Aorta (tissue), 5 donors: ENCODE measurements around the gene MRPS2. TPM values are rescaled to one million over a fixed set of nuclear protein-coding genes. Genes with fewer than 3 reads are reported as not detected.
"Not testable (repeated sequence)": the region's sequence is repeated elsewhere in the genome, so short reads cannot be mapped to it uniquely, and the experiment has no call there.

Source experiments
- ATAC-seq: fragments of 200-7000 bp; cut with Tn5 transposase; one replicate; pipeline ENCODE4 v1.9.1; 2022; ENCODE audit warnings: moderate library complexity; ENCODE audit not compliant: low FRiP score
- DNase-seq, 2 donors: peaks; one replicate each; pipeline ENCODE4 v3.0.0-alpha.2; 2020
- H3K27ac ChIP-seq, 2 donors: one replicate each; pipeline ENCODE4 v1.5.1; 2013; ENCODE audit warnings: low read length in 2 of 2, mild to moderate bottlenecking in 2 of 2, moderate library complexity in 2 of 2, control low read depth in 1 of 2, inconsistent platforms in 1 of 2, low read depth in 1 of 2
- H3K27me3 ChIP-seq, 2 donors: one replicate each; pipeline ENCODE4 v1.6.1; 2013; ENCODE audit warnings: control low read depth in 1 of 2, low read length in 1 of 2, mild to moderate bottlenecking in 1 of 2, moderate library complexity in 1 of 2; ENCODE audit not compliant: insufficient read depth in 2 of 2, control insufficient read depth in 1 of 2
- H3K36me3 ChIP-seq, 2 donors: one replicate each; pipeline ENCODE4 v1.6.1; 2013; ENCODE audit warnings: control low read depth in 1 of 2, low read length in 1 of 2, mild to moderate bottlenecking in 1 of 2; ENCODE audit not compliant: insufficient read depth in 2 of 2, control insufficient read depth in 1 of 2
- H3K4me1 ChIP-seq, 2 donors: one replicate each; pipeline ENCODE4 v1.6.1; 2013; ENCODE audit warnings: low read length in 2 of 2, control low read depth in 1 of 2, mild to moderate bottlenecking in 1 of 2, moderate library complexity in 1 of 2; ENCODE audit not compliant: insufficient read depth in 2 of 2, control insufficient read depth in 1 of 2
- H3K4me3 ChIP-seq, 2 donors: one replicate each; pipeline ENCODE4 v1.5.1; 2013; ENCODE audit warnings: low read length in 2 of 2, control low read depth in 1 of 2, mild to moderate bottlenecking in 1 of 2
- H3K9me3 ChIP-seq: one replicate; pipeline ENCODE4 v1.6.1; 2013; ENCODE audit warnings: mild to moderate bottlenecking, low read length; ENCODE audit not compliant: control insufficient read depth
- WGBS, 2 donors: extraction: QIAGEN DNeasy Blood & Tissue Kit; methylation state at CpG; one replicate each; pipeline ENCODE4 v1.1.7; 2013; 5-methylcytosine and 5-hydroxymethylcytosine counted together
- intact Hi-C, 2 donors: fragments of 100-400 bp; cut with DNase I; formaldehyde crosslinking; loops; one replicate each; pipeline versions ENCODE4 v1.14.2 to v1.15.0; 2022
- polyA plus RNA-seq, 2 donors: library from polyadenylated mRNA; stranded (reverse); fragments of 200-250 nt; gene quantifications; one replicate each; pipeline ENCODE4 v1.2.3, GENCODE V29; 2013
- total RNA-seq, 2 donors: library from RNA; stranded (reverse); fragmentation: NEBNext Ultra II Directional; extraction: Animal tissue kit (Norgen Biotek cat#: 25700); gene quantifications; one replicate each; pipeline ENCODE4 v1.2.1, GENCODE V29; 2021
- donor health status: healthy with polysubstance abuse.
- donor health status: Bipolar disorder and iron deficiency.
- donor health status: DM: no; HTN: no; CAD: no.
- donor health status: DM: no; HTN: no; CAD: no.
- donor health status: DM: yes; HTN: yes; CAD: no.

The MRPS2 gene
- total and polyA plus RNA-seq, 4 donors, result 15.5 to 30.5 (median 18.3) TPM

- Histone ChIP-seq H3K9me3 (no peaks in the 10 kb centered on the region), H3K4me1 (no peaks in the 10 kb centered on the region), H3K4me3 (no peak overlapping the region), H3K27ac (no peak overlapping the region), H3K36me3 (no peaks in the 10 kb centered on the region), H3K27me3 (no peaks in the 10 kb centered on the region)
- DNase-seq (peak in 1 of 2 donors; percentile 59), ATAC-seq (no peak)
- 36 to 43% methylated on average over 17 of the region's 17 CpGs for WGBS, 2 donors
- intact Hi-C loops, result no loop called here
These were observed 22.4 kb downstream of the MRPS2 start for GRCh38 chr9:135522931-135523330.

GRCh38 chr9:135523521-135524129 lies 23.1 kb downstream of the MRPS2 start:
- DNase-seq (no peak), ATAC-seq (no peak)

DNA sequence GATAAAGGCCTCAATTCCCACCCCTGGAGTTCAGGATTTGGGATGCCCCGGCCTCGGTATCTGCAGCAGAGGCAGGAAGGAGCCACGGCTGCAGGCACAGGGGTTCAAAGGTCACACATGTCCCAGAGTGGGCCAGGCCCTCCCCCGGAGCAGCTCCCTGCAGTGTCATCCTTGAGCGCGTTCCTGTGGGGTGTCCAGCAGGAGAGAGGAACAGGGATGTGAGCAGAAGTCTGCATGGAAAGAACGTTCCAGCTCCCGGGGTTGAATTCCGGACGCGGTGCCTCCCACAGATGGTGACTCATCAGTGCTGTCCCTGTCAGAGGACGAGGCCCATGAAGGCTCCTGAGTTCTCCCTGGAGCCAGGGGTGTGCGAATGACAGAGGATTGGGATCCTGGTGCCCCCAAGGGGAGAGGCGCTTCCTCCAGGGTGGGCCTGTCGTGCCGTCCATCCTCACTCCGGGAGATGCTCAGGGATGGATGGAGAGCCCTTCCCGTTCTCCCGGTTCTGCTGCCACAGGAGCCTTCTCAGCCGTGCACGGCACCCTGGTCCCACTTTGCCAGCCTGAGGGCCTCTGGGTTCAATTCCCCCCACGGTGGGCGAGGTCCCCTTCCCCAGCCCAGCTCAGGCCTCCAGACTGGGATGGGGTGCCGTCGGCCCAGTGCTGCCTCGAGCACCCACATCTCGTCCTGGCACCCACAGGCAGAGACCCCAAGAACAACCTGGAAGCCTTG lies 23.8 kb downstream of the MRPS2 start:
- Histone ChIP-seq H3K9me3 (no peaks in the 10 kb centered on the region), H3K36me3 (no peaks in the 10 kb centered on the region), H3K4me1 (no peaks in the 10 kb centered on the region), H3K27ac (no peak overlapping the region), H3K27me3 (no peaks in the 10 kb centered on the region), H3K4me3 (no peak overlapping the region)
- intact Hi-C loops, result no loop called here
- ATAC-seq (no peak), DNase-seq (peak in 1 of 2 donors; percentile 73)
- 66 to 68% methylated on average over 27 of the region's 27 CpGs for WGBS, 2 donors

More at GRCh38 chr9:135523521-135524129, 23.1 kb downstream of the MRPS2 start:
- Histone ChIP-seq H3K36me3 (no peaks in the 10 kb centered on the region), H3K27ac (no peak overlapping the region), H3K4me1 (no peaks in the 10 kb centered on the region), H3K27me3 (no peaks in the 10 kb centered on the region), H3K9me3 (no peaks in the 10 kb centered on the region), H3K4me3 (no peak overlapping the region)
- WGBS, 2 donors, result 76 to 80% methylated on average over 21 of the region's 21 CpGs
- intact Hi-C loops, result no loop called here

GRCh38 chr9:135525241-135526088 lies 25.0 kb downstream of the MRPS2 start:
- no peak for DNase-seq
- Histone ChIP-seq H3K27ac (no peak overlapping the region), H3K4me3 (no peak overlapping the region), H3K36me3 (no peaks in the 10 kb centered on the region), H3K9me3 (no peaks in the 10 kb centered on the region), H3K27me3 (no peaks in the 10 kb centered on the region), H3K4me1 (no peaks in the 10 kb centered on the region)
- intact Hi-C loops, result no loop called here
- 83 to 86% methylated on average over 31 of the region's 31 CpGs for WGBS, 2 donors
- no peak for ATAC-seq

DNA sequence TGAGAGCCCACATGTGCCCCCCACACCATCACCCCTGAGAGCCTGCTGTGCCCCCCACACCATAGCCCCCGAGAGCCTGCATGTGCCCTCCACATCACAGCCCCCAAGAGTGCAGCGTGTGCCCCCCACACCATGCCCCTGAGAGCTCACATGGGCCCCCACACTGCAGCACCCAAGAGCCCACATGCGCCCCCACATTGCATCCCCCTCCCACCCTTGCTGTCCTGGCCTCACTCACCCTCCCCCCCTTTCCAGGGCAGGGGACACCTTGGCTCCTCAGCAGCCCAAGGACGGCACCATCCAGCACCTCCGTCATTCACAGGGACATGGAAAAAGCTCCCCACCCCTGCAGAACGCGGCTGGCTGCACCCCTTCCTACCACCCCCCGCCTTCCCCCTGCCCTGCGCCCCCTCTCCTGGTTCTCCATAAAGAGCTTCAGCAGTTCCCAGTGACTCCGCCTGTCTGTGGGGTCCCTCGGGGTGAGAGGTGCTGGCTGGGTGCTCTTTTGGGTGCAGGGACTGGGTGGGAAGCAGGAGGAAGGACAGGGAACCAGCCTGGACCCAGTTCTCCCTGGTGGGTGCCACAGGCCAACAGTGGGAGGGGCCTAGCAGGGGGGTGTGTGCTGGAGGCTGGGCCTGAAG lies 25.7 kb downstream of the MRPS2 start:
- no peak for ATAC-seq
- Histone ChIP-seq H3K36me3 (no peaks in the 10 kb centered on the region), H3K4me1 (no peaks in the 10 kb centered on the region), H3K27ac (no peak overlapping the region), H3K9me3 (peaks cover 2% of the 10 kb centered on the region), H3K27me3 (no peaks in the 10 kb centered on the region), H3K4me3 (no peak overlapping the region)
- intact Hi-C loops, result no loop called here
- DNase-seq, result no peak
- 77 to 79% methylated on average over 10 to 11 of the region's 11 CpGs for WGBS, 2 donors

- 68 to 70% methylated on average over 28 to 30 of the region's 30 CpGs for WGBS, 2 donors
- ATAC-seq, result no peak
These were observed 26.5 kb downstream of the MRPS2 start for GRCh38 chr9:135526730-135527571.

DNA sequence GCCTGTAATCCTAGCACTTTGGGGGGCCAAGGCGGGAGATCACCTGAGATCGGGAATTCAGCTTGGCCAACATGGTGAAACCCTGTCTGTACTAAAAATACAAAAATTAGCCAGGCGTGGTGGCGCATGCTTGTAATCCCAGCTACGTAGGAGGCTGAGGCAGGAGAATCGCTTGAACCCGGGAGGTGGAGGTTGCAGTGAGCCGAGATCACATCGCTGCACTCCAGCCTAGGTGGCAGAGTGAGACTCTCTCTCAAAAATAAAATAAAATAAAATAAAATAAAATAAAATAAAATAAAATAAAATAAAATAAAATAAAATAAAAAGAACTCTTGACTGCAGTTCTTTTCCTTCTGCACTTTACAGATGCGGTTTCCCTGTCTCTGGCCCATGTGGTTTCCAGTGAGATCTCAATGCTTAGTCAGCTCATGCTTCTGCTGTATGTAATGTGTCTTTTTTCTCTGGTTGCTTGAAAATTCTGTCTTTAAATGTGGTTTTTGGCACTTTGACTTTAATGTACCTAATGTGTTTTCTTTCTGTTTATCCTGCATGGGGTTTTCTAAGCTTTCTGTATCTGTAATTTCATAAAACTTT lies 28.5 kb downstream of the MRPS2 start:
- H3K27me3 ChIP-seq, H3K9me3 ChIP-seq, H3K4me1 ChIP-seq, H3K36me3 ChIP-seq, intact Hi-C loops, DNase-seq, H3K27ac ChIP-seq, H3K4me3 ChIP-seq, ATAC-seq: not testable (repeated sequence)
- WGBS, 2 donors, result 94 to 95% methylated on average over 10 of the region's 10 CpGs

More at GRCh38 chr9:135526730-135527571, 26.5 kb downstream of the MRPS2 start:
- H3K27ac ChIP-seq, result no peak overlapping the region
- H3K9me3 ChIP-seq, result peaks cover 2% of the 10 kb centered on the region
- no peaks in the 10 kb centered on the region for H3K36me3 ChIP-seq
- no peaks in the 10 kb centered on the region for H3K4me1 ChIP-seq
- DNase-seq, result no peak
- intact Hi-C loops, result no loop called here
- H3K4me3 ChIP-seq, result no peak overlapping the region
- no peaks in the 10 kb centered on the region for H3K27me3 ChIP-seq
